ENCODE results near the gene KRTAP25-1. TPM values are rescaled to one million over a fixed set of nuclear protein-coding genes. Genes with fewer than 3 reads are reported as not detected.

The KRTAP25-1 gene
- total and polyA plus RNA-seq, 2 of the 8 experiments (the other 6 are each of a cell fraction or from before 2014, with no cell fraction given), result not detected

DNA sequence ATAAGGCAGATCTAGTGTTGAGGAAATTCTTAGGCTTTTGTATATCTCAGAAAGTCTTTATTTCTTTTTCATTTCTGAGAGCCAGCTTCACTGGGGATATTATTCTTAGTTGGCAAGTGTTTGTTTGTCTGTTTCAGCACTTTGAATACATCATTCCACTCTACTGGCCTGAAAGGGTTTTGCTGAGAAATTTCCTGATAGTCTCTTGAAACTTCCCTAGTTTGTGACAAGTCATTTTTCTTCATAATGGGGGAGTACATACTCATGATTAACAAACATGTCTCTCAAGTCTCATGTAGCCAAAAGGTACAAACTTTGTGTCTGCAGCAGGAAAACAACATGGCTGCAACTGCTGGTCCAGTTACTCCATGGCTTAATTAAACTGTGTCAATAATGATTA is 37.1 kb upstream of the KRTAP25-1 start:
- Histone ChIP-seq H3K4me1 (replicated peaks in 1 of 4; ENCODE audit: control insufficient read depth in 3 of 4, insufficient read depth in 4 of 4, low read length in 3 of 4) (no peaks in the 10 kb centered on the region), H3K27ac (ENCODE audit: low read depth, low read length) (no peak overlapping the region), H2AK5ac (ENCODE audit: low read depth, low read length) (no peak overlapping the region), H4K20me1 (replicated peaks in 1 of 2; ENCODE audit: control insufficient read depth in 1 of 2, insufficient read depth in 2 of 2, low read length in 2 of 2) (no peaks in the 10 kb centered on the region), H3K23me2 (ENCODE audit: low read depth, low read length) (no peaks in the 10 kb centered on the region), H3K9ac (replicated peaks in 1 of 4; ENCODE audit: extremely low read depth in 1 of 4, low read depth in 3 of 4, low read length in 3 of 4) (no peak overlapping the region), H4K8ac (ENCODE audit: extremely low read depth, insufficient read depth, low read length) (no peak overlapping the region), H2AFZ (ENCODE audit: low read length) (no peak overlapping the region), H3K56ac (replicated peaks; ENCODE audit: insufficient read length, low read depth, low read length) (no peak overlapping the region), H3K4me2 (ENCODE audit: insufficient read depth in 1 of 2, low read depth in 2 of 2, low read length in 2 of 2) (no peak overlapping the region), H3K18ac (ENCODE audit: extremely low read depth, low read length) (no peak overlapping the region), H4K91ac (replicated peaks; ENCODE audit: insufficient read length, low read length) (no peak overlapping the region), H2BK120ac (replicated peaks; ENCODE audit: low read depth, low read length) (no peak overlapping the region), H3K79me1 (ENCODE audit: low read depth, low read length) (no peaks in the 10 kb centered on the region), H2BK15ac (ENCODE audit: low read length) (no peak overlapping the region), H2BK20ac (ENCODE audit: low read length) (no peak overlapping the region), H4K5ac (ENCODE audit: insufficient read length, low read depth, low read length) (no peak overlapping the region), H2BK12ac (ENCODE audit: low read depth, low read length) (no peak overlapping the region), H2BK5ac (ENCODE audit: low read depth, low read length) (no peak overlapping the region), H3K36me3 (ENCODE audit: control insufficient read depth in 2 of 4, insufficient read depth in 4 of 4, low read length in 3 of 4) (no peaks in the 10 kb centered on the region), H3K23ac (ENCODE audit: insufficient read length) (no peak overlapping the region), H3K14ac (ENCODE audit: insufficient read length) (no peak overlapping the region), H3K27me3 (replicated peaks in 1 of 4; ENCODE audit: control insufficient read depth in 3 of 4, extremely low read depth in 1 of 4, insufficient read depth in 3 of 4, low read length in 3 of 4) (no peaks in the 10 kb centered on the region), H3K4me3 (ENCODE audit: extremely low read depth in 1 of 4, insufficient read depth in 2 of 4, low read depth in 3 of 4, low read length in 4 of 4) (no peak overlapping the region), H3K9me3 (ENCODE audit: insufficient read depth in 2 of 2, low read depth in 1 of 2, low read length in 1 of 2) (peaks cover 0 to 4% of the 10 kb centered on the region in 2 experiments; a peak in 1 of 4 replicates), H3K79me2 (ENCODE audit: control insufficient read depth in 1 of 2, insufficient read depth in 2 of 2, low read length in 2 of 2) (no peaks in the 10 kb centered on the region), H3K4ac (replicated peaks; ENCODE audit: insufficient read length, low read depth, low read length) (no peak overlapping the region)
- no peak for TF ChIP-seq EGR1 (IDR thresholded peaks at IDR 0.05; ENCODE audit: borderline replicate concordance, low read depth, low read length)
- no peak for TF ChIP-seq HDAC2 (IDR thresholded peaks at IDR 0.05; ENCODE audit: borderline replicate concordance in 1 of 2, low read depth in 2 of 2, low read length in 2 of 2)
- TF ChIP-seq SP4 (IDR thresholded peaks at IDR 0.05; ENCODE audit: low read length), result no peak
- no peak for TF ChIP-seq CEBPB (IDR thresholded peaks at IDR 0.05; ENCODE audit: low read depth, low read length)
- no peak for TF ChIP-seq SRF (IDR thresholded peaks at IDR 0.05; ENCODE audit: low read depth, low read length)
- no peak for TF ChIP-seq KDM4A (IDR thresholded peaks at IDR 0.05; ENCODE audit: low read depth, low read length, severe bottlenecking)
- TF ChIP-seq TCF12 (IDR thresholded peaks at IDR 0.05; ENCODE audit: low read depth, low read length), result no peak
- ChIA-PET POLR2A (ENCODE audit: partially characterized antibody) (no interaction called here), CTCF (ENCODE audit: partially characterized antibody) (no interaction called here)
- FAIRE-seq (no peak), DNase-seq (ENCODE audit: low read depth in 1 of 2, low spot score in 2 of 2) (no peak)
